Myocyte (in vitro differentiated cells): ENCODE data around the gene GOLGA8J. TPM values are rescaled to one million over a fixed set of nuclear protein-coding genes. Genes with fewer than 3 reads are reported as not detected.
"Not testable (repeated sequence)": the region's sequence is repeated elsewhere in the genome, so short reads cannot be mapped to it uniquely, and the experiment has no call there.

ENCODE experiments used
- DNase-seq: peaks from one replicate; pipeline ENCODE4 v3.0.0-alpha.2; 2012; ENCODE audit warnings: low read depth
- polyA plus RNA-seq: library from polyadenylated mRNA; unstranded; fragments of >200 nt; gene quantifications from one replicate; pipeline ENCODE4 v1.2.1, GENCODE V29; 2012; ENCODE audit warnings: missing spikeins
- total RNA-seq: library from RNA; depleted of rRNA; stranded (reverse); fragments of >200 nt; gene quantifications from 2 replicates; pipeline ENCODE4 v1.2.3, GENCODE V29; 2014

GOLGA8J gene, protein sequence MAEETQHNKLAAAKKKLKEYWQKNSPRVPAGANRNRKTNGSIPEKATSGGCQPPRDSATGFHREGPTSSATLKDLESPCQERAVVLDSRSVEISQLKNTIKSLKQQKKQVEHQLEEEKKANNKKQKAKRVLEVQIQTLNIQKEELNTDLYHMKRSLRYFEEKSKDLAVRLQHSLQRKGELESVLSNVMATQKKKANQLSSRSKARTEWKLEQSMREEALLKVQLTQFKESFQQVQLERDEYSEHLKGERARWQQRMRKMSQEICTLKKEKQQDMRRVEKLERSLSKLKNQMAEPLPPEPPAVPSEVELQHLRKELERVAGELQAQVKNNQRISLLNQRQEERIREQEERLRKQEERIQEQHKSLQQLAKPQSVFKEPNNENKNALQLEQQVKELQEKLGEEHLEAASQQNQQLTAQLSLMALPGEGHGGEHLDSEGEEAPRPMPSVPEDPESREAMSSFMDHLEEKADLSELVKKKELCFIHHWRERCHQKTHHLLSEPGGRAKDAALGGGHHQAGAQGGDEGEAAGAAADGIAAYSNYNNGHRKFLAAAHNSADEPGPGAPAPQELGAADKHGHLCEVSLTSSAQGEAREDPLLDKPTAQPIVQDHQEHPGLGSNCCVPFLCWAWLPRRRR
- not detected in 2 replicates for total RNA-seq
- polyA plus RNA-seq: 0.08 TPM

DNA sequence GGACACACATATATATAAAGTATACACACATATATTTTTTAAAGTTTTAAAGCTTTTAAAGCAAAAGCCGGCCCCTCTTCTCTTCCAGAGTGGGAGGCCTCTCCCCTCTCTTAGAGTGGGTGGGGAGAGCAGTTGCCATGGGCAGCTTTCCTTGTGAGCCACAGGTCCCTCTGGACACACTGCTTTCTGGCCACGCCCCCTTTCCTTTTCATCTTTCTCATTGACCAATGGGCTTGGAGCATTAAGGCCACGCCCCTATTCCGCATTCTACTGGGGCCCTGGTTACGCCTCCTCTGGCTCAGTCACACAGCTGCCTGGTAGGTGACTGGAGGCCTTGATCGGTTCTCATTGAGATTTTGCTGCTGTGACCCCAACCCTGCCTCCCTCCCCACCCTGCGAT is at the start of gene GOLGA8J:
Gene GOLGA8J (plus strand): TSS at position 301 of the 400 bp plus-strand sequence. CDS start 98 bp downstream, at position 399.
- DNase-seq: not testable (repeated sequence)

GRCh38 chr15:30033211-30033610 is 49.5 kb upstream of the GOLGA8J start:
- DNase-seq: no peak

- no peak for DNase-seq
Measured at GRCh38 chr15:30033763-30034162, 49.0 kb upstream of the GOLGA8J start.

DNA sequence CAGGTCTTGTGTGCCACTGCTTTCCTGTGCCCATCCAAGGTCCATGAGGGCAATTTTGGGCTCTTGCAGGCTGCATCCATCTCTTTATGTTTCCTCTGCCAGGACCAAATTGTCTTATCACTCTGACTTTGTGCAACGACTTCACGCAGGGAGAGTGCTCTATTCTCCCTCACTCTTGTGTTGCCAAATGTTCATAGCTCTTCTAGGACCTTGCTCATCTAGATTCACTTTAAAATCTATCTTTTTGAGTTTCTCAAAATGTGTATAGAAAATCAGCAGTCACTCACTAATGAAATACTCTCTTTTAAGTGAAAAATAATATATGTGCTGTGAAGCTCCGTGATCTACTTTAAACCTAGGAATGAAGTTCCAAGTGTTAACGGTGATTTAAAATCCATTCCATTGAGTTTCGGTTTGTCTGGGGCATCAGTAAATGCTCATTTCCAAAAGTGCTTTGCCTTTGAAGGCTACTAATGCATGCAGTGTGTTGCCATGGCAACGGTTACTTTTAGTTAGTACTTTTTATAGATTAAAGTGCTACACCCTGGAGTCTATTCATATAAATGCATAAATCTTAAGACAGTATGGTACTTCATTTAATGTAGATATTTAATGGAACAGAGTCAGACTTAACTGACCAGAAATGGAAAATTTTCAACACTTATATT is 46.6 kb upstream of the GOLGA8J start:
- no peak for DNase-seq

DNA sequence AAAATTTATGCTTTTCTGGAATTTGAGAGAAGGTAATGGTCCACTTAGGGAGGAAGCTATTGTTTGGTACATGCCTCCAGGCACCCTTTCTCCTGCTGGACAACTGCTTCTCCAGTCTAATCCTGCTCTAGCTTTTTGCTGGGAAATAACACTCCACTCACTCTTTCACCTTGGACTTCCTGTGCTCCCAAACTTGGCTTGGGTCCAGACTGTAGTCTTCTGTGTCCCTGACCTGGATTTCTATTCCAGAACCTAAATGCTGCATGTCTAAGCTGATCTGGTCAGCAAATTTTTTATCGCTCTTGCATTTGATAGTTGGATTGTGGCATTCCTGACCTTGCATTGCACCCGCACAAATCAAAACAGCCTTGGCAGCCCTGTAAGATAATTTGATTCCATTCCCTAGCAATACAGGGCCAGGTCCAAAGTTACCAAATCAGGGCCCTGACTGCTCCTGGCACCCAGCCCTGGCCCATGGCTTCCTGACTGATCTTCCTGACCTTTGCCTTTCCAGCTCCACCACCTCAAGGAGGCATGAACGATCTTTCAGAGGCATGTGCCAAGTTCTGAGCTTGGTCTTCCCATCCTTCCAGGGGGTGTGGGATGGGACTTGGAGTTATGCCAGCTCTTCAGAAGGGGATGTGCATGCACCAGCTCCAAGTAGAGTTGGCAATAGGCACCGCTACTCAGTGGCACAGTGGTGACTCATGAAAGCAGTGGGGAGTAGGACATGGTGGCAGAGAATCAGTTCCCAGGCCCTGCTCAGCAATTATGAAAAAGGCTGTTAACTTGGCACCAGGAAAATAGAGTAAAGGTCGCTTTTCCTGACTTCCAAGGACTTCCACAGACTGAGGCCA is 43.9 kb upstream of the GOLGA8J start:
- no peak for DNase-seq

GRCh38 chr15:30041868-30042267 is 40.9 kb upstream of the GOLGA8J start:
- DNase-seq: no peak

DNA sequence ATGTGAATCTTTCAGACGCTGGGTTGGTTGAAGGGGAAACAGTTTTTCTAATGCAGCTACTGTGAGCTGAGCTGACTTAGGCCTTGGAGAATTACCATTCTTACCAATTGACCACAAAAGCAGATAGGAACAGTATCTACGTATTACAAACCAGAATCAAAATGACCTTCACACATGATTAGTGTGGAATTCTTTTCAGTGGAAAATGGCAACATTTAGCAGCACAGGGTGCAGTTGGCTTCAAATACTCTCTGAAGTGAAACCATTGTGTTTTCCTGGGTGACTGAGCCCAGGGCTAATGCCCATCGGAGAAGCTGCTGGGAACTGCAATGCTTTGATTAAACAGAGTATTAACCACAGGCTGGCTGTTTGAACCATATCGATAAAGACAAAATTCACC is 40.2 kb upstream of the GOLGA8J start:
- DNase-seq: no peak

GRCh38 chr15:30043211-30043655 is 39.5 kb upstream of the GOLGA8J start:
- peak; percentile 18 for DNase-seq

GRCh38 chr15:30044377-30044776 is 38.4 kb upstream of the GOLGA8J start:
- no peak for DNase-seq

GRCh38 chr15:30044826-30045225 is 37.9 kb upstream of the GOLGA8J start:
- DNase-seq: not testable (repeated sequence)

DNA sequence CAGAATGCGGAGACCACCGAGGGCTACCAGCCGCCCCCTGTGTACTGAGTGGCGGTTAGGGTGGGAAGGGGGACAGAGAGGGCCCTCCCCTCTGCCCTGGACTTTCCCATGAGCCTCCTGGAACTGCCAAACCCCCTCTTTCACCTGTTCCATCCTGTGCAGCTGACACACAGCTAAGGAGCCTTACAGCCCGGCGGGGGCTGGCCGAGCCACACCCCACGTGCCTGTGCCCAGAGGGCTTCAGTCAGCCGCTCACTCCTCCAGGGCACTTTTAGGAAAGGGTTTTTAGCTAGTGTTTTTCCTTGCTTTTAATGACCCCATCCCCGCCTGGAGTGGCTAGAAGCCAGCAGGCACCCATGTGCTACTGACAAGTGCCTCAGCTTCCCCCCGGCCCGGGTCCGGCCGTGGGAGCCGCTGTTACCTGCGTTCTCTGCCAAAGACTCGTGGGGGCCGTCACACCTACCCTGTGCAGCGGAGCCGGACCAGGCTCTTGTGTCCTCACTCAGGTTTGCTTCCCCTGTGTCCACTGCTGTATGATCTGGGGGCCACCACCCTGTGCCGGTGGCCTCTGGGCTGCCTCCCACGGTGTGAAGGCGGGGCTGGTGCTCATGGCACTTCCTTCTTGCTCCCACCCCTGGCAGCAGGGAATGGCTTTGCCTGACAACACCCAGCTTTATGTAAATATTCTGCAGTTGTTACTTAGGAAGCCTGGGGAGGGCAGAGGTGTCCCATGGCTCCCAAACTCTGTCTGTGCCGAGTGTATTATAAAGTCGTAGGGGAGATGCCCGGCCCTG is 37.3 kb upstream of the GOLGA8J start:
- DNase-seq: not testable (repeated sequence)

GRCh38 chr15:30046430-30046829 is 36.3 kb upstream of the GOLGA8J start:
- no peak for DNase-seq

DNA sequence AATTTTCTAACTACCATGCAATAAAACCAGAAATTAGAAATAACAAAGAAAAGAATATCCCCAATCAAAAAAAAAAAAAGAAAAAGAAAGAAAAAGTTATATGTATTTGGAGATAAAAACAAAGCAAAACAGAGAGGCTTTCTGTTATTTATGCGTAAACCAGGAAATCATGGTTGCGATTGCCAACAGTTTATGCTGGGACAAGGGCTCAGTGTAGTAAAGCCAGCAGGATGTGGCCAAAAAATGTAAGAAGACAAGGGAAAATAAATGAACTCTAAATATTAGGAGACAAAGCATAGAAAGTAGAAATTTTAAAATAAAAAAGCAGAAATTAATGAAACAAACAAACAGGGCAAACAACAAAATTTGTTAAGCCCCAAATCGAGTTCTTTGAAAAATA is 27.2 kb upstream of the GOLGA8J start:
- DNase-seq: no peak

DNA sequence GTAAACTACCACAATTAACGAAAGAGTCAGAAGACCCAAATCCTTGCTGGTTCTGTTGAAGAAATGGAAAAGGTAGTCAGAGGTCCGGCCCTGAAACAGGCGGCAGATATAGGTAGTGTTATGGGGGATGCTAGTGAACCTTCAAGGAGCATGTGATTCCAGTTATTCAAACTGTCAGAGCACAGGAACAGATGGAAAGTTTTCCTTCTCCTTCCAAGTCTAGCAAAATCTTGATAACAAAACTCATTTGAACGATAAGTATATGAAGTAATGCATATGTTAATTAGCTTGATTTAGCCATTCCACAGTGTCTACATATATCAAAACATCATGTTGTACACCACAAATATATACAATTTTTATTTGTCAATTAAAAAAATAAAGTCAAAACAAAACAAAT is 26.6 kb upstream of the GOLGA8J start:
- DNase-seq: no peak

DNA sequence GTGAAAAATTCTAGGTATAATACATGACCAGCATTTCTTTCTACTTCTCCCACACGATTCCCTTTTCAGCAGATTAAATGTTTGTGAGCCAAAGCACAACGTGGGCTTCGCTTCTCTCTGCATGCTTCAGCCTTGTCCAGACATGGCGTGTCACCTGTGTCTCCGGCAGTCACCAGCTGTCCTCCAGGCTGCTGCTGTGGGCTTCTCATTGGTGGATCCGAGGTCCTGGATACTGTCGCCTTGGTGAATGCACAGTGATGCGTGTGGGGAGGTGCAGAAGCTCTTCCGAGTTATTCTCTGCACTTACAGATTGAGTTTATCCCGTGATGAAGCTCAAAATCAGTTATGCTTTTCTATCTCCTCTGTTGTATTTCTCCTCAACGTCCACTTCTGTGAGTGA is 23.0 kb upstream of the GOLGA8J start:
- DNase-seq: no peak

DNA sequence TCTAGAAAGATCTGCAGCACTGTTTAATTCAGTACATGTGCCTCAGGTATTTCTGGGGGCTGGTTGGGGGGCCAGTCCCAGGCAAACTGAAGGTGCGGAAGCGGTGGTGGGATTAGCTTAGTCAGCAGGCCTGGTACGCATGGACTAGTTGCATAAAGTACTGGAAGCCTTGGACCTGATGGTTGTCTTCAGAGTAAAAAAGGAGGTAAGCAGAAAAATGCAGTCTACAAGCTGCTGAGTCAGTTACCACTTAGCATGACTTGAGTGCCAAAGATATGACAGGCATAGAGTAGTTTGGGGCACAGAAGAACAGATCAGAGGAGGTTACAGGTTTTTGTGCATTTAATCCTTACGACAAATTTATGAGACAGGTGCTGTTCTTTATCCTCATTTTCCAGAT is 19.9 kb upstream of the GOLGA8J start:
- no peak for DNase-seq

DNA sequence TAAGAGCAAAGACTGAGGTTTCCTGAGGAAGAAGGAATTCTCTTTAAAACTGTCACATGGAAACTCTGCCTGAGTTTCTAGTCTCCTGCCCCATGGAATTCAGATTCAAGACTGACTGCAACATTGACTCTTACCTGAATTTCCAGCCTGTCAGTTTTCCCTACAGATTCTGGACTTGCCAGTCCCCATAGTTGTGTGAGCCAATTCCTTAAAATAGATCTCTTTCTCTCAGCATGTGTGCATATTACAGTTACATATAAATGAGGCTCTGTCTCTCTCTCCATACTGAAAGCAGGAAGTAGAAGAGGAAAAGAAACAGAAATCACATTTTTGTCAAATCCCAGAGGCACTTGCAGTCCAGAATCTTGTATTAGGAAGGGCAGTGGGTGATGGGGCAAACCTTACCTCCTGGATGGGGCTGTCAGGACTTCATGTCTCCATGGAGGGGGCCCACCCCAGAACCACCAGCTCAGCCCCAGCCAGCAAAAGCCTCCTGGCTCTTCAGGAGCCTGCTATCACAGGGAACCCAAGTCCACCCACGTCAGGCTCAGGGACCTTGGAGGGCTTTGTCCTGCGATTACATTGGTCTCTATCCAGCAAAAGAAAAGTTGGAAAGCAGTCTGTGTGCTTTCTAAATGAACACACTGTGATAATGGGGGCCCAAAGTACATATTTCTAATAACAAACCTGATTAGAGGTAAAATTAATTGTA is 18.8 kb upstream of the GOLGA8J start:
- no peak for DNase-seq

GRCh38 chr15:30065025-30065801 is 17.5 kb upstream of the GOLGA8J start:
- peak; percentile 75 for DNase-seq

DNA sequence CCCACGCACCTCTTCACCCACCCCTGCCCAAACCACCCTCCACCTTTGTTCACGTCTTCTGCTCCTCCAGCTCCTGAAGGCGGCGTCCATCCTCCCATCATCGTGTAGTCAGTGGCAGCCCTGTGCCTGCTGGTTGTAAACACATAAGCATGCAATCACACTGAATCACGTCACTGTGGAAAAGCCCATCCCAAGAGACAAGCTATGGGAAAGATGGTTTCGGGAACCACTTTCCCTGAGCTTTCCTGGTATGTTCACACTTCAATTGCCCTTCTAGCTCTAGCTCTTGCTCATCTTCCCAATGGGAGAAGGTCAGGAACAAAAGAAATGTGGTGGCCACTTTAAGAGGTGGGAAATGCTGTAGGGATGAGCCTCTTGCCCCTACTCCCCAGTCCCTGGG is 14.4 kb upstream of the GOLGA8J start:
- no peak for DNase-seq
